IMR-90 (cell line): ENCODE results near the gene TEX2. TPM values are rescaled to one million over a fixed set of nuclear protein-coding genes. Genes with fewer than 3 reads are reported as not detected.

Experiments used
- ATAC-seq: fragments of 200-7000 bp; cut with Tn5 transposase; 2 replicates; pipeline ENCODE4 v1.9.1; 2020; ENCODE audit warnings: low read depth, mild to moderate bottlenecking, moderate library complexity
- BruUV-seq: library from RNA; stranded (reverse); fragments of 400-500 nt; replicated peaks from 2 replicates; lab custom pipeline; 2021; lab: Mats Ljungman, UMichigan
- CTCF ChIA-PET: fragments of 300-600 bp; formaldehyde crosslinking; extraction: SDS; loops from one replicate; lab custom pipeline; 2021; ENCODE audit warnings: antibody characterized with exemption; lab: Yijun Ruan, JAX
- POLR2A ChIA-PET: fragments of 300-600 bp; sonication (Branson Sonifier 250); formaldehyde crosslinking; loops from one replicate; lab custom pipeline; 2022; ENCODE audit warnings: antibody characterized with exemption; ENCODE audit not compliant: unreplicated experiment; lab: Charles Lee
- DNase-seq: peaks from one replicate; pipeline ENCODE4 v3.0.0; 2013
- H2AFZ ChIP-seq: replicated peaks from 2 replicates; pipeline ENCODE3; 2013; ENCODE audit warnings: low read length, mild to moderate bottlenecking; ENCODE audit not compliant: poor library complexity
- H2AK5ac ChIP-seq: 2 replicates; pipeline ENCODE4 v1.6.1; 2013; ENCODE audit warnings: low read depth, low read length, inconsistent platforms
- H2AK9ac ChIP-seq: replicated peaks from 2 replicates; pipeline ENCODE3; 2013; ENCODE audit warnings: mild to moderate bottlenecking, low read depth, low read length, moderate library complexity; ENCODE audit not compliant: poor library complexity
- H2BK120ac ChIP-seq: 2 replicates; pipeline ENCODE4 v1.6.1; 2013; ENCODE audit warnings: low read depth, low read length, inconsistent platforms
- H2BK15ac ChIP-seq: 3 replicates; pipeline ENCODE4 v1.6.1; 2013; ENCODE audit warnings: low read depth, low read length, inconsistent platforms
- H2BK20ac ChIP-seq: 2 replicates; pipeline ENCODE4 v1.6.1; 2013; ENCODE audit warnings: low read depth, mild to moderate bottlenecking, inconsistent platforms, low read length, moderate library complexity
- H2BK5ac ChIP-seq: 2 replicates; pipeline ENCODE4 v1.6.1; 2013; ENCODE audit warnings: mild to moderate bottlenecking, low read depth, low read length, inconsistent platforms; ENCODE audit not compliant: poor library complexity, severe bottlenecking
- H3K14ac ChIP-seq: replicated peaks from 2 replicates; pipeline ENCODE4 v1.6.1; 2013; ENCODE audit warnings: low read depth, low read length, inconsistent platforms
- H3K18ac ChIP-seq: 2 replicates; pipeline ENCODE4 v1.6.1; 2013; ENCODE audit warnings: low read depth, low read length, control low read depth
- H3K23ac ChIP-seq: 2 replicates; pipeline ENCODE4 v1.6.1; 2013; ENCODE audit warnings: low read depth, low read length, inconsistent platforms
- H3K27ac ChIP-seq: 2 replicates; pipeline ENCODE4 v1.5.1; 2013; ENCODE audit warnings: mild to moderate bottlenecking, control low read depth, low read length; ENCODE audit not compliant: insufficient read depth
- H3K27me3 ChIP-seq: 2 replicates; pipeline ENCODE4 v1.6.1; 2013; ENCODE audit warnings: low read length; ENCODE audit not compliant: control insufficient read depth, insufficient read depth
- H3K36me3 ChIP-seq: 2 replicates; pipeline ENCODE4 v1.6.1; 2013; ENCODE audit warnings: low read length, mixed read lengths; ENCODE audit not compliant: control insufficient read depth, insufficient read depth
- H3K4ac ChIP-seq: 2 replicates; pipeline ENCODE4 v1.6.1; 2013; ENCODE audit warnings: low read depth, low read length, inconsistent platforms
- H3K4me1 ChIP-seq: 2 replicates; pipeline ENCODE4 v1.6.1; 2013; ENCODE audit warnings: low read length, mixed read lengths; ENCODE audit not compliant: control insufficient read depth, insufficient read depth
- H3K4me2 ChIP-seq: 2 replicates; pipeline ENCODE4 v1.6.1; 2013; ENCODE audit warnings: low read depth, mild to moderate bottlenecking, control low read depth, low read length, moderate library complexity
- H3K4me3 ChIP-seq: 2 replicates; pipeline ENCODE4 v1.5.1; 2013; ENCODE audit warnings: low read depth, mild to moderate bottlenecking, control low read depth, low read length, moderate library complexity; ENCODE audit not compliant: insufficient read depth
- H3K56ac ChIP-seq: 2 replicates; pipeline ENCODE4 v1.6.1; 2013; ENCODE audit warnings: low read length, inconsistent platforms; ENCODE audit not compliant: insufficient read depth; ENCODE audit errors: extremely low read depth
- H3K79me1 ChIP-seq, 2 experiments: 2 replicates each; pipeline ENCODE4 v1.6.1; 2013; ENCODE audit warnings: low read length in 2 of 2, inconsistent platforms in 1 of 2, low read depth in 1 of 2
- H3K9ac ChIP-seq: 2 replicates; pipeline ENCODE4 v1.6.1; 2013; ENCODE audit warnings: low read depth, low read length, control low read depth
- H3K9me1 ChIP-seq: 2 replicates; pipeline ENCODE4 v1.6.1; 2013; ENCODE audit warnings: low read length, inconsistent platforms; ENCODE audit not compliant: insufficient read depth
- H3K9me3 ChIP-seq: 2 replicates; pipeline ENCODE4 v1.6.1; 2013; ENCODE audit warnings: low read length; ENCODE audit not compliant: control insufficient read depth, insufficient read depth
- H4K20me1 ChIP-seq: 2 replicates; pipeline ENCODE4 v1.6.1; 2013; ENCODE audit warnings: low read length, inconsistent platforms; ENCODE audit not compliant: insufficient read depth
- H4K5ac ChIP-seq: 2 replicates; pipeline ENCODE4 v1.6.1; 2013; ENCODE audit warnings: mild to moderate bottlenecking, low read depth, low read length, control low read depth
- H4K8ac ChIP-seq, 2 experiments: 2 replicates each; pipeline ENCODE4 v1.6.1; 2013; ENCODE audit warnings: low read depth in 2 of 2, low read length in 2 of 2, control low read depth in 1 of 2, inconsistent platforms in 1 of 2
- H4K91ac ChIP-seq: 2 replicates; pipeline ENCODE4 v1.6.1; 2013; ENCODE audit warnings: low read depth, low read length, inconsistent platforms; ENCODE audit not compliant: insufficient read depth
- ELK1 ChIP-seq: fragments of 150-350 bp; IDR thresholded peaks from 2 replicates; pipeline ENCODE4 v1.6.1; 2016; ENCODE audit warnings: low read depth, mild to moderate bottlenecking, low read length, moderate library complexity, borderline replicate concordance
- USF2 ChIP-seq: fragments of 150-350 bp; IDR thresholded peaks from 2 replicates; pipeline ENCODE4 v1.6.1; 2017; ENCODE audit warnings: mild to moderate bottlenecking, antibody characterized with exemption, low read length, low read depth
- WGBS, 2 experiments: methylation state at CpG; one replicate each; pipeline versions ENCODE4 v1.1.5 to v1.1.7; 2013; ENCODE audit warnings: missing lambda C conversion rate in 2 of 2; ENCODE audit not compliant: insufficient read length in 1 of 2; ENCODE audit errors: extremely low coverage in 2 of 2; 5-methylcytosine and 5-hydroxymethylcytosine counted together
- dilution Hi-C: fragments of 300-500 bp; cut with HindIII; formaldehyde crosslinking; loops from one replicate; pipeline ENCODE4 v1.14.3; 2018; ENCODE audit warnings: low sequenced_read_pairs; ENCODE audit not compliant: unreplicated experiment
- in situ Hi-C: fragments of 300-500 bp; cut with MboI; formaldehyde crosslinking; loops from 3 replicates; pipeline ENCODE4 v1.14.3; 2019; ENCODE audit warnings: low sequenced_read_pairs, inconsistent platforms, mixed read lengths
- intact Hi-C: fragments of 100-400 bp; cut with micrococcal nuclease; formaldehyde crosslinking; loops from 2 replicates; pipeline ENCODE4 v1.10.0; 2022
- polyA plus RNA-seq, 3 experiments: library from polyadenylated mRNA; depleted of rRNA; stranded (reverse); fragments of >200 nt; gene quantifications; 2 replicates each; pipeline ENCODE4 v1.2.3, GENCODE V29; 2012; ENCODE audit warnings: low replicate concordance in 1 of 3
- total RNA-seq: library from RNA; depleted of rRNA; stranded (reverse); fragments of >200 nt; gene quantifications from 2 replicates; pipeline ENCODE4 v1.2.3, GENCODE V29; 2012
- TF ChIP-seq, protein P1 (sequence below): conservative IDR thresholded peaks from 2 replicates; pipeline ENCODE4 v1.5.1; 2012; ENCODE audit warnings: mild to moderate bottlenecking, low read depth, low read length, improper control_type of control experiment

TEX2 gene
- total and polyA plus RNA-seq, 2 of the 4 experiments (the other 2 are of a cell fraction), result 18.2 to 21.9 TPM

DNA sequence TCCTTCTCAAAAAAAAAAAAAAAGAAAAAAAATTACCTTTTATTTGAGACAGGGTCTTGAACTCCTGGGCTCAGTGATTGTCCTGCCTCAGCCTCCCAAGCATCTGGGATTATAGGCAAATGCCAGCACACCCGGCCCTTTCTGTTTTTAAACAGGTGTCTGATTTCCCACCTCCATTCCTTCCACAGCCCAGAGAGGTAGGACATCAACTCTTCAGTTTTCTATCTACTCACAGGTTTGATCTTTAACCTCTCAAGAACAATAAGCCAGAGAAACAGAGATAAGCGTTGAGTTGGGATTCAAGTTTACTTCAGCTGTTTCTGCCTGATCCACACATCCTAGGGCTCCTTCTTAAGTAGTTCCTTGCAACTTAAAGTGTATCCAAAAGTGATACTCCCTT, 41.5 kb upstream of the TEX2 start:
- H3K79me1 ChIP-seq, result no peaks in the 10 kb centered on the region
- dilution Hi-C loops (loop anchor here (10.0 kb wide), 1 partner anchor 90 kb away; the partner anchor contains the start of gene PECAM1), in situ Hi-C loops (loop anchor here (25.0 kb wide), 1 partner anchor 333 kb away; no protein-coding TSS in a partner anchor), intact Hi-C loops (no loop called here)
- H3K4me1 ChIP-seq, result no peaks in the 10 kb centered on the region
- DNase-seq (no peak), ATAC-seq (no peak)
- no peak overlapping the region for H2AFZ ChIP-seq
- H3K27ac ChIP-seq, result no peak overlapping the region
- no peak overlapping the region for H4K91ac ChIP-seq
- 80% methylated on average over 1 of the region's 2 CpGs; no CpG with 5 or more reads in 1 of the 2 experiments for WGBS, 2 experiments
- no peaks in the 10 kb centered on the region for H4K20me1 ChIP-seq
- H3K4me3 ChIP-seq, result no peak overlapping the region
- H3K9me1 ChIP-seq, result no peaks in the 10 kb centered on the region
- no peak overlapping the region for H4K8ac ChIP-seq
- H3K27me3 ChIP-seq, result peaks cover 28% of the 10 kb centered on the region
- H2BK5ac ChIP-seq, result no peak overlapping the region
- H2BK120ac ChIP-seq, result no peak overlapping the region
- no peak overlapping the region for H2AK5ac ChIP-seq
- no peaks in the 10 kb centered on the region for H3K36me3 ChIP-seq
- H2BK15ac ChIP-seq, result no peak overlapping the region
- ChIA-PET POLR2A (no interaction called here), CTCF (interaction anchor here (1.1 to 2.2 kb wide), 2 partner anchors 114 to 199 kb away, joined by 7 to 8 read pairs; no protein-coding TSS in a partner anchor)
- H3K23ac ChIP-seq, result no peak overlapping the region
- H2BK20ac ChIP-seq, result no peak overlapping the region
- H3K9ac ChIP-seq, result no peak overlapping the region
- no peak overlapping the region for H2AK9ac ChIP-seq
- BruUV-seq, result no TSS peak
- no peak overlapping the region for H3K18ac ChIP-seq
- no peaks in the 10 kb centered on the region for H3K9me3 ChIP-seq
- H3K56ac ChIP-seq, result no peak overlapping the region
- no peak overlapping the region for H4K5ac ChIP-seq
- H3K4me2 ChIP-seq, result no peak overlapping the region
- H3K14ac ChIP-seq, result no peak overlapping the region
- TF ChIP-seq USF2, result no peak
- TF ChIP-seq, protein P1, sequence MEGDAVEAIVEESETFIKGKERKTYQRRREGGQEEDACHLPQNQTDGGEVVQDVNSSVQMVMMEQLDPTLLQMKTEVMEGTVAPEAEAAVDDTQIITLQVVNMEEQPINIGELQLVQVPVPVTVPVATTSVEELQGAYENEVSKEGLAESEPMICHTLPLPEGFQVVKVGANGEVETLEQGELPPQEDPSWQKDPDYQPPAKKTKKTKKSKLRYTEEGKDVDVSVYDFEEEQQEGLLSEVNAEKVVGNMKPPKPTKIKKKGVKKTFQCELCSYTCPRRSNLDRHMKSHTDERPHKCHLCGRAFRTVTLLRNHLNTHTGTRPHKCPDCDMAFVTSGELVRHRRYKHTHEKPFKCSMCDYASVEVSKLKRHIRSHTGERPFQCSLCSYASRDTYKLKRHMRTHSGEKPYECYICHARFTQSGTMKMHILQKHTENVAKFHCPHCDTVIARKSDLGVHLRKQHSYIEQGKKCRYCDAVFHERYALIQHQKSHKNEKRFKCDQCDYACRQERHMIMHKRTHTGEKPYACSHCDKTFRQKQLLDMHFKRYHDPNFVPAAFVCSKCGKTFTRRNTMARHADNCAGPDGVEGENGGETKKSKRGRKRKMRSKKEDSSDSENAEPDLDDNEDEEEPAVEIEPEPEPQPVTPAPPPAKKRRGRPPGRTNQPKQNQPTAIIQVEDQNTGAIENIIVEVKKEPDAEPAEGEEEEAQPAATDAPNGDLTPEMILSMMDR, result no peak
- no peak for TF ChIP-seq ELK1
- H3K4ac ChIP-seq, result no peak overlapping the region
